HCT116 (cell line): ENCODE measurements around the gene OSBPL1A. TPM values are rescaled to one million over a fixed set of nuclear protein-coding genes. Genes with fewer than 3 reads are reported as not detected.
A peak's percentile ranks its signal among the peaks of the same experiment; 100 is the strongest.

Experiments
- ATAC-seq: fragments of 200-7000 bp; cut with Tn5 transposase; 2 replicates; pipeline ENCODE4 v1.9.1; 2020; ENCODE audit warnings: mild to moderate bottlenecking, moderate library complexity
- BruUV-seq: library from RNA; stranded (reverse); fragments of 400-500 nt; replicated peaks from 2 replicates; lab custom pipeline; 2021; lab: Mats Ljungman, UMichigan
- CTCF ChIA-PET: fragments of 300-600 bp; sonication (Branson Sonifier 250); formaldehyde crosslinking; loops from one replicate; lab custom pipeline; 2021; ENCODE audit warnings: antibody characterized with exemption; lab: Charles Lee
- POLR2A ChIA-PET: fragments of 300-600, 350-600 bp; sonication (Branson Sonifier 250); formaldehyde crosslinking; loops from one replicate; lab custom pipeline; 2021; ENCODE audit warnings: antibody characterized with exemption; lab: Charles Lee
- RAD21 ChIA-PET, 2 experiments: fragments of 300-600 bp; sonication (Branson Sonifier 250); formaldehyde crosslinking; loops; one replicate each; lab custom pipeline; 2023; ENCODE audit warnings: low total read pairs in 2 of 2; ENCODE audit not compliant: uncharacterized antibody in 2 of 2, unreplicated experiment in 2 of 2, low non-redundant PET in 1 of 2; lab: Charles Lee
- DNase-seq: peaks from one replicate; pipeline ENCODE4 v3.0.0-alpha.2; 2010; ENCODE audit warnings: low read depth, low spot score
- H2AFZ ChIP-seq: fragments of 200-600 bp; shearing (Covaris generic), sonication (generic); 2 replicates; pipeline ENCODE4 v1.6.1; 2017; ENCODE audit warnings: low read depth, mixed run types, mixed read lengths, antibody characterized with exemption, low read length; ENCODE audit not compliant: poor library complexity, severe bottlenecking
- H3K27ac ChIP-seq: 2 replicates; pipeline ENCODE4 v1.5.1; 2012; ENCODE audit warnings: low read depth, low read length
- H3K27me3 ChIP-seq: fragments of 200-600 bp; sonication (generic); 2 replicates; pipeline ENCODE4 v1.6.1; 2016; ENCODE audit warnings: mixed run types, low read length, mixed read lengths; ENCODE audit not compliant: insufficient read depth
- H3K36me3 ChIP-seq, 2 experiments: fragments of 200-500 bp in 1 of 2; fragments of 200-600 bp in 1 of 2; sonication (Bioruptor generic) in 1 of 2; sonication (generic) in 1 of 2; 2 replicates each; pipeline versions ENCODE4 v1.5.1 to v1.6.1; 2014 to 2016; ENCODE audit warnings: low read length in 2 of 2, inconsistent platforms in 1 of 2, mixed read lengths in 1 of 2, mixed run types in 1 of 2; ENCODE audit not compliant: insufficient read depth in 2 of 2, control insufficient read depth in 1 of 2
- H3K4me1 ChIP-seq, 2 experiments: fragments of 200-600 bp in 1 of 2; sonication (generic) in 1 of 2; 2 replicates each; pipeline versions ENCODE4 v1.5.1 to v1.6.1; 2012 to 2017; ENCODE audit warnings: low read length in 2 of 2, inconsistent platforms in 1 of 2, mild to moderate bottlenecking in 1 of 2, mixed read lengths in 1 of 2, mixed run types in 1 of 2, moderate library complexity in 1 of 2; ENCODE audit not compliant: insufficient read depth in 2 of 2, control insufficient read depth in 1 of 2
- H3K4me2 ChIP-seq: fragments of 200-600 bp; sonication (generic); 2 replicates; pipeline ENCODE4 v1.6.1; 2017; ENCODE audit warnings: mixed run types, low read length, mixed read lengths
- H3K4me3 ChIP-seq, 2 experiments: fragments of 200-600 bp in 1 of 2; sonication (generic) in 1 of 2; replicated peaks in 1 of 2; 2 replicates each; pipeline ENCODE4 v1.5.1; 2011 to 2016; ENCODE audit warnings: low read length in 2 of 2, control low read depth in 1 of 2, low read depth in 1 of 2, mild to moderate bottlenecking in 1 of 2, mixed read lengths in 1 of 2, mixed run types in 1 of 2
- H3K79me2 ChIP-seq: fragments of 200-600 bp; sonication (generic); 2 replicates; pipeline ENCODE4 v1.6.1; 2017; ENCODE audit warnings: mild to moderate bottlenecking, mixed run types, low read length, moderate library complexity, mixed read lengths; ENCODE audit not compliant: insufficient read depth
- H3K9ac ChIP-seq: fragments of 200-600 bp; sonication (generic); 2 replicates; pipeline ENCODE4 v1.6.1; 2016; ENCODE audit warnings: low read length, mixed read lengths
- H3K9me2 ChIP-seq: fragments of 200-600 bp; sonication (generic), shearing (Covaris generic); 2 replicates; pipeline ENCODE4 v1.6.1; 2017; ENCODE audit warnings: mixed run types, mild to moderate bottlenecking, moderate library complexity; ENCODE audit not compliant: insufficient read depth
- H3K9me3 ChIP-seq, 2 experiments: fragments of 200-500 bp in 1 of 2; fragments of 200-600 bp in 1 of 2; sonication (Bioruptor generic) in 1 of 2; sonication (generic) in 1 of 2; 2 replicates each; pipeline ENCODE4 v1.6.1; 2014 to 2017; ENCODE audit warnings: low read length in 2 of 2, mixed read lengths in 2 of 2, inconsistent platforms in 1 of 2, low read depth in 1 of 2, mild to moderate bottlenecking in 1 of 2, mixed run types in 1 of 2, moderate library complexity in 1 of 2; ENCODE audit not compliant: control insufficient read depth in 1 of 2, insufficient read depth in 1 of 2
- H4K20me1 ChIP-seq: fragments of 200-600 bp; sonication (generic), shearing (Covaris generic); 2 replicates; pipeline ENCODE4 v1.6.1; 2017; ENCODE audit warnings: mixed run types, mild to moderate bottlenecking, moderate library complexity; ENCODE audit not compliant: insufficient read depth
- EGR1 ChIP-seq: IDR thresholded peaks from 2 replicates; pipeline ENCODE4 v1.6.1; 2012; ENCODE audit warnings: low read depth
- ELF1 ChIP-seq: IDR thresholded peaks from 2 replicates; pipeline ENCODE4 v1.6.1; 2012; ENCODE audit warnings: low read depth, borderline replicate concordance
- EZH2 ChIP-seq: fragments of 200-600 bp; sonication (generic); IDR thresholded peaks from 2 replicates; pipeline ENCODE4 v1.6.1; 2017; ENCODE audit warnings: antibody characterized with exemption, mixed run types
- FOSL1 ChIP-seq: IDR thresholded peaks from 2 replicates; pipeline ENCODE4 v1.6.1; 2012; ENCODE audit warnings: low read depth
- SIN3A ChIP-seq: IDR thresholded peaks from 2 replicates; pipeline ENCODE4 v1.6.1; 2012; ENCODE audit warnings: low read depth
- SP1 ChIP-seq: IDR thresholded peaks from 2 replicates; pipeline ENCODE4 v1.6.1; 2012; ENCODE audit warnings: low read depth
- TCF7L2 ChIP-seq: IDR thresholded peaks from 2 replicates; pipeline ENCODE4 v1.7.0; 2011; ENCODE audit warnings: borderline replicate concordance, inconsistent platforms; ENCODE audit not compliant: insufficient read depth, insufficient read length; ENCODE audit errors: extremely low read depth
- ZNF274 ChIP-seq: fragments of 200-500 bp; sonication (Bioruptor generic); IDR thresholded peaks from 2 replicates; pipeline ENCODE4 v1.6.1; 2014; ENCODE audit warnings: mild to moderate bottlenecking, low read depth, low read length, inconsistent platforms
- intact Hi-C: fragments of 100-400 bp; cut with micrococcal nuclease; formaldehyde crosslinking; loops from 2 replicates; pipeline ENCODE4 v1.10.0; 2022
- total RNA-seq: library from RNA; stranded (reverse); gene quantifications from one replicate; pipeline ENCODE4 v1.2.1, GENCODE V29; 2021; ENCODE audit not compliant: unreplicated experiment
- TF ChIP-seq, protein P1 (sequence below): IDR thresholded peaks from 2 replicates; pipeline ENCODE4 v1.6.1; 2011; ENCODE audit warnings: mild to moderate bottlenecking, low read length, moderate library complexity; ENCODE audit not compliant: insufficient replicate concordance; ENCODE audit errors: extremely low read depth
- TF ChIP-seq, protein P2 (sequence below): IDR thresholded peaks from 2 replicates; pipeline ENCODE4 v1.6.1; 2012; ENCODE audit warnings: low read depth
- TF ChIP-seq, protein P3 (sequence below): IDR thresholded peaks from 2 replicates; pipeline ENCODE4 v1.6.1; 2012

The OSBPL1A gene
- total RNA-seq, 1 experiment from 2014 or later: 18.9 TPM

DNA sequence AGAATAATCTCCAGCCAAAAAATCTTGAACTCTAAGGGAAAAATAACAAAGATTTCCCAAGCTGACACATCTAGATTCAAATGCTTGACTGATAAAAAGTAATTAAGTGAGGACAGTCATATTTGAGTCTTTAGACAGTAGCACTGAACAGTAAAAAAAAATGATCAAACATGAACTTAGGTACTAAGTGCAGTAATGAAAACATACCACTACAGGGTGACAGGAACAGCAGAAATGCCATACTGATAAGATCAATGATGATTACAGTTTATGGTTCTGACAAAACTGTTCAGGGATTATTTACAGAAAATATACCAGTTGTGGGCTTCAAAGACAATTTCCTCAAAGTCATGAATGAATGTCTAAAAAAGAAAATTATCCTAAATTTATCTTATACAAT is 80.3 kb downstream of the OSBPL1A start:
- DNase-seq (no peak), ATAC-seq (no peak)
- Histone ChIP-seq H3K4me3 (no peak overlapping the region), H3K79me2 (no peaks in the 10 kb centered on the region), H3K9me2 (no peaks in the 10 kb centered on the region), H3K27me3 (no peaks in the 10 kb centered on the region), H3K36me3 (no peaks in the 10 kb centered on the region; a peak in 1 of 4 replicates), H3K4me2 (no peak overlapping the region), H3K9ac (no peak overlapping the region), H3K9me3 (no peaks in the 10 kb centered on the region), H3K4me1 (peaks cover 8 to 26% of the 10 kb centered on the region in 2 experiments), H2AFZ (no peak overlapping the region), H3K27ac (peak overlapping the region; percentile 6; the same call in 1 of the 2 replicates), H4K20me1 (no peaks in the 10 kb centered on the region)
- intact Hi-C loops: no loop called here
- no TSS peak for BruUV-seq
- ChIA-PET RAD21 (no interaction called here), CTCF (no interaction called here), POLR2A (no interaction called here)
- TF ChIP-seq ELF1: no peak
- no peak for TF ChIP-seq EGR1
- TF ChIP-seq EZH2: no peak
- no peak for TF ChIP-seq TCF7L2
- no peak for TF ChIP-seq SP1
- TF ChIP-seq, protein P1, sequence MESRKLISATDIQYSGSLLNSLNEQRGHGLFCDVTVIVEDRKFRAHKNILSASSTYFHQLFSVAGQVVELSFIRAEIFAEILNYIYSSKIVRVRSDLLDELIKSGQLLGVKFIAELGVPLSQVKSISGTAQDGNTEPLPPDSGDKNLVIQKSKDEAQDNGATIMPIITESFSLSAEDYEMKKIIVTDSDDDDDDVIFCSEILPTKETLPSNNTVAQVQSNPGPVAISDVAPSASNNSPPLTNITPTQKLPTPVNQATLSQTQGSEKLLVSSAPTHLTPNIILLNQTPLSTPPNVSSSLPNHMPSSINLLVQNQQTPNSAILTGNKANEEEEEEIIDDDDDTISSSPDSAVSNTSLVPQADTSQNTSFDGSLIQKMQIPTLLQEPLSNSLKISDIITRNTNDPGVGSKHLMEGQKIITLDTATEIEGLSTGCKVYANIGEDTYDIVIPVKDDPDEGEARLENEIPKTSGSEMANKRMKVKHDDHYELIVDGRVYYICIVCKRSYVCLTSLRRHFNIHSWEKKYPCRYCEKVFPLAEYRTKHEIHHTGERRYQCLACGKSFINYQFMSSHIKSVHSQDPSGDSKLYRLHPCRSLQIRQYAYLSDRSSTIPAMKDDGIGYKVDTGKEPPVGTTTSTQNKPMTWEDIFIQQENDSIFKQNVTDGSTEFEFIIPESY: no peak
- no peak for TF ChIP-seq ZNF274
- TF ChIP-seq, protein P2, sequence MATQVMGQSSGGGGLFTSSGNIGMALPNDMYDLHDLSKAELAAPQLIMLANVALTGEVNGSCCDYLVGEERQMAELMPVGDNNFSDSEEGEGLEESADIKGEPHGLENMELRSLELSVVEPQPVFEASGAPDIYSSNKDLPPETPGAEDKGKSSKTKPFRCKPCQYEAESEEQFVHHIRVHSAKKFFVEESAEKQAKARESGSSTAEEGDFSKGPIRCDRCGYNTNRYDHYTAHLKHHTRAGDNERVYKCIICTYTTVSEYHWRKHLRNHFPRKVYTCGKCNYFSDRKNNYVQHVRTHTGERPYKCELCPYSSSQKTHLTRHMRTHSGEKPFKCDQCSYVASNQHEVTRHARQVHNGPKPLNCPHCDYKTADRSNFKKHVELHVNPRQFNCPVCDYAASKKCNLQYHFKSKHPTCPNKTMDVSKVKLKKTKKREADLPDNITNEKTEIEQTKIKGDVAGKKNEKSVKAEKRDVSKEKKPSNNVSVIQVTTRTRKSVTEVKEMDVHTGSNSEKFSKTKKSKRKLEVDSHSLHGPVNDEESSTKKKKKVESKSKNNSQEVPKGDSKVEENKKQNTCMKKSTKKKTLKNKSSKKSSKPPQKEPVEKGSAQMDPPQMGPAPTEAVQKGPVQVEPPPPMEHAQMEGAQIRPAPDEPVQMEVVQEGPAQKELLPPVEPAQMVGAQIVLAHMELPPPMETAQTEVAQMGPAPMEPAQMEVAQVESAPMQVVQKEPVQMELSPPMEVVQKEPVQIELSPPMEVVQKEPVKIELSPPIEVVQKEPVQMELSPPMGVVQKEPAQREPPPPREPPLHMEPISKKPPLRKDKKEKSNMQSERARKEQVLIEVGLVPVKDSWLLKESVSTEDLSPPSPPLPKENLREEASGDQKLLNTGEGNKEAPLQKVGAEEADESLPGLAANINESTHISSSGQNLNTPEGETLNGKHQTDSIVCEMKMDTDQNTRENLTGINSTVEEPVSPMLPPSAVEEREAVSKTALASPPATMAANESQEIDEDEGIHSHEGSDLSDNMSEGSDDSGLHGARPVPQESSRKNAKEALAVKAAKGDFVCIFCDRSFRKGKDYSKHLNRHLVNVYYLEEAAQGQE: no peak
- no peak for TF ChIP-seq FOSL1
- TF ChIP-seq, protein P3, sequence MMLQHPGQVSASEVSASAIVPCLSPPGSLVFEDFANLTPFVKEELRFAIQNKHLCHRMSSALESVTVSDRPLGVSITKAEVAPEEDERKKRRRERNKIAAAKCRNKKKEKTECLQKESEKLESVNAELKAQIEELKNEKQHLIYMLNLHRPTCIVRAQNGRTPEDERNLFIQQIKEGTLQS: no peak
- TF ChIP-seq SIN3A: no peak
